ENCODE measurements around the gene EFR3B. TPM values are rescaled to one million over a fixed set of nuclear protein-coding genes. Genes with fewer than 3 reads are reported as not detected.

The EFR3B gene
- total RNA-seq, 1 donor from 2014 or later = 14.7 TPM

- Histone ChIP-seq H3K9me3 (ENCODE audit: insufficient read depth, low read depth, low read length) (no peaks in the 10 kb centered on the region), H3K27ac (ENCODE audit: low read depth, low read length) (no peak overlapping the region), H3K4me1 (ENCODE audit: insufficient read depth, low read length) (no peaks in the 10 kb centered on the region), H3K79me2 (ENCODE audit: insufficient read depth, low read length) (no peaks in the 10 kb centered on the region), H3K27me3 (ENCODE audit: insufficient read depth, low read length) (no peaks in the 10 kb centered on the region), H4K20me1 (ENCODE audit: insufficient read depth, low read length) (no peaks in the 10 kb centered on the region), H3K36me3 (ENCODE audit: insufficient read depth, low read length) (no peaks in the 10 kb centered on the region), H3K4me3 (ENCODE audit: insufficient read depth, low read depth, low read length) (no peak overlapping the region), H3K4me2 (ENCODE audit: low read length) (no peak overlapping the region), H2AFZ (ENCODE audit: low read depth, low read length) (no peak overlapping the region), H3K9ac (ENCODE audit: low read length) (no peak overlapping the region)
- DNase-seq (ENCODE audit: low read depth) = no peak
- Mint-ChIP-seq H3K36me3 (ENCODE audit: low read depth, unreplicated experiment) (no peaks in the 10 kb centered on the region), H3K27ac (ENCODE audit: unreplicated experiment) (no peak overlapping the region), H3K27me3 (ENCODE audit: low read depth, unreplicated experiment) (peaks cover 3% of the 10 kb centered on the region), H3K9me3 (ENCODE audit: unreplicated experiment) (no peaks in the 10 kb centered on the region), H3K4me3 (ENCODE audit: unreplicated experiment) (no peak overlapping the region), H3K4me1 (ENCODE audit: low read depth, unreplicated experiment) (no peaks in the 10 kb centered on the region)
- TF ChIP-seq CTCF (IDR thresholded peaks at IDR 0.05; ENCODE audit: insufficient read depth, low read depth, low read length) (no peak), EZH2 (IDR thresholded peaks at IDR 0.05; ENCODE audit: insufficient read depth, low read length) (no peak)
- no peak for FAIRE-seq
These were observed 165.2 kb downstream of the EFR3B start for GRCh38 chr2:25207078-25207545.

Other genes starting within 250 kb of the EFR3B start
- gene PTRHD1, start 248.7 kb upstream of the EFR3B start, total RNA-seq = 27.2 and 28.7 TPM in 2 replicates
- 13.3 and 17.5 TPM in 2 replicates for gene CENPO, start 248.7 kb upstream of the EFR3B start, total RNA-seq
- 12.5 and 20.5 TPM in 2 replicates for gene ADCY3, start 121.8 kb upstream of the EFR3B start, total RNA-seq
- 3.1 and 3.5 TPM in 2 replicates for gene DNAJC27, start 70.1 kb upstream of the EFR3B start, total RNA-seq
- gene POMC, start 126.5 kb downstream of the EFR3B start, total RNA-seq = not detected in 2 replicates